SK-N-SH (cell line): ENCODE data around the gene PPP6R2. TPM values are rescaled to one million over a fixed set of nuclear protein-coding genes. Genes with fewer than 3 reads are reported as not detected.

ENCODE experiments used
- CTCF ChIA-PET: fragments of 300-600, 350-600 bp; formaldehyde crosslinking; extraction: SDS; loops from one replicate; lab custom pipeline; 2021; lab: Yijun Ruan, JAX
- POLR2A ChIA-PET: fragments of 350-600 bp; sonication (Branson Sonifier 250); formaldehyde crosslinking; extraction: SDS; loops from one replicate; lab custom pipeline; 2020; ENCODE audit warnings: antibody characterized with exemption, inconsistent platforms; lab: Yijun Ruan, JAX
- DNase-seq: peaks from one replicate; pipeline ENCODE4 v3.0.0; 2012
- H2AFZ ChIP-seq: fragments of 200-600 bp; sonication (generic); 2 replicates; pipeline ENCODE4 v1.8.1; 2016; ENCODE audit warnings: antibody characterized with exemption, mild to moderate bottlenecking, low read depth
- H3F3A ChIP-seq: fragments of 200-600 bp; sonication (generic); replicated peaks from 2 replicates; pipeline ENCODE3; 2016; ENCODE audit warnings: antibody characterized with exemption, mild to moderate bottlenecking; ENCODE audit not compliant: insufficient read depth
- H3K27ac ChIP-seq, 2 experiments: fragments of 200-500 bp in 1 of 2; fragments of 200-600 bp in 1 of 2; sonication (Bioruptor generic) in 1 of 2; sonication (generic), shearing (Covaris generic) in 1 of 2; 2 replicates each; pipeline versions ENCODE4 v1.5.1 to v1.6.1; 2014 to 2016; ENCODE audit warnings: low read depth in 2 of 2, inconsistent platforms in 1 of 2, low read length in 1 of 2, mild to moderate bottlenecking in 1 of 2, mixed read lengths in 1 of 2
- H3K27me3 ChIP-seq: fragments of 200-600 bp; sonication (generic), shearing (Covaris generic); 2 replicates; pipeline ENCODE4 v1.6.1; 2016; ENCODE audit warnings: mixed run types; ENCODE audit not compliant: insufficient read depth
- H3K36me3 ChIP-seq, 2 experiments: fragments of 200-500 bp in 1 of 2; fragments of 200-600 bp in 1 of 2; sonication (Bioruptor generic) in 1 of 2; sonication (generic) in 1 of 2; replicated peaks in 1 of 2; 2 replicates each; pipeline versions ENCODE3 to v1.5.1; 2014 to 2016; ENCODE audit warnings: low read length in 1 of 2, mild to moderate bottlenecking in 1 of 2; ENCODE audit not compliant: insufficient read depth in 2 of 2, control insufficient read depth in 1 of 2
- H3K4me1 ChIP-seq, 2 experiments: fragments of 200-500 bp in 1 of 2; fragments of 200-600 bp in 1 of 2; sonication (Bioruptor generic) in 1 of 2; sonication (generic), shearing (Covaris generic) in 1 of 2; 2 replicates each; pipeline versions ENCODE4 v1.5.1 to v1.6.1; 2014 to 2016; ENCODE audit warnings: low read depth in 1 of 2, low read length in 1 of 2, mixed run types in 1 of 2; ENCODE audit not compliant: insufficient read depth in 2 of 2, control insufficient read depth in 1 of 2
- H3K4me2 ChIP-seq: fragments of 200-600 bp; sonication (generic), shearing (Covaris generic); 2 replicates; pipeline ENCODE4 v1.6.1; 2017; ENCODE audit warnings: mixed run types
- H3K4me3 ChIP-seq, 2 experiments: fragments of 200-500 bp in 1 of 2; fragments of 200-600 bp in 1 of 2; sonication (Bioruptor generic) in 1 of 2; sonication (generic), shearing (Covaris generic) in 1 of 2; 2 replicates each; pipeline versions ENCODE4 v1.5.1 to v1.8.1; 2014 to 2016; ENCODE audit warnings: low read depth in 2 of 2, inconsistent platforms in 1 of 2, low read length in 1 of 2, mild to moderate bottlenecking in 1 of 2, mixed read lengths in 1 of 2, moderate library complexity in 1 of 2
- H3K79me2 ChIP-seq: fragments of 200-600 bp; sonication (generic); 2 replicates; pipeline ENCODE4 v1.8.1; 2017; ENCODE audit warnings: mild to moderate bottlenecking; ENCODE audit not compliant: insufficient read depth
- H3K9ac ChIP-seq: fragments of 200-600 bp; sonication (generic); 2 replicates; pipeline ENCODE4 v1.6.1; 2017; ENCODE audit warnings: mixed run types
- H3K9me2 ChIP-seq: fragments of 200-600 bp; sonication (generic); 2 replicates; pipeline ENCODE4 v1.6.1; 2017; ENCODE audit warnings: mixed run types
- H3K9me3 ChIP-seq: fragments of 200-600 bp; sonication (generic); 2 replicates; pipeline ENCODE4 v1.6.1; 2017; ENCODE audit warnings: mixed run types, mild to moderate bottlenecking, moderate library complexity
- H4K20me1 ChIP-seq: fragments of 200-600 bp; sonication (generic); 2 replicates; pipeline ENCODE4 v1.6.1; 2017; ENCODE audit warnings: mild to moderate bottlenecking, mixed run types; ENCODE audit not compliant: insufficient read depth
- CHD2 ChIP-seq: fragments of 150-350 bp; IDR thresholded peaks from 2 replicates; pipeline ENCODE4 v1.6.1; 2018; ENCODE audit warnings: low read length; ENCODE audit not compliant: partially characterized antibody
- EP300 ChIP-seq, 2 experiments: IDR thresholded peaks; 2 replicates each; pipeline versions ENCODE4 v1.4.0 to v1.6.1; 2012; ENCODE audit warnings: borderline replicate concordance in 1 of 2, low read depth in 1 of 2, low read length in 1 of 2
- FOSL2 ChIP-seq: IDR thresholded peaks from 2 replicates; pipeline ENCODE4 v1.4.0; 2012; ENCODE audit warnings: low read depth, mild to moderate bottlenecking, moderate library complexity, borderline replicate concordance
- FOXJ3 ChIP-seq: sonication (generic); formaldehyde crosslinking; IDR thresholded peaks from 2 replicates; pipeline ENCODE4 v1.5.1; 2020; ENCODE audit warnings: mild to moderate bottlenecking, missing genetic modification reagents
- FOXM1 ChIP-seq: IDR thresholded peaks from 2 replicates; pipeline ENCODE4 v1.4.0; 2012; ENCODE audit warnings: low read depth, mild to moderate bottlenecking
- GATA2 ChIP-seq: sonication (generic); formaldehyde crosslinking; IDR thresholded peaks from 2 replicates; pipeline ENCODE4 v1.5.0; 2020; ENCODE audit warnings: mild to moderate bottlenecking, missing genetic modification reagents
- JUND ChIP-seq: IDR thresholded peaks from 2 replicates; pipeline ENCODE4 v1.4.0; 2012
- MEF2A ChIP-seq: IDR thresholded peaks from 2 replicates; pipeline ENCODE4 v1.4.0; 2012; ENCODE audit warnings: low read depth, borderline replicate concordance
- NFIC ChIP-seq: IDR thresholded peaks from 2 replicates; pipeline ENCODE4 v1.4.0; 2012; ENCODE audit warnings: borderline replicate concordance
- NRF1 ChIP-seq: IDR thresholded peaks from 2 replicates; pipeline ENCODE4 v1.6.1; 2012; ENCODE audit warnings: low read depth, mild to moderate bottlenecking, low read length
- POLR2AphosphoS5 ChIP-seq: IDR thresholded peaks from 2 replicates; pipeline ENCODE4 v1.6.1; 2012; ENCODE audit warnings: low read depth, low read length
- RFX5 ChIP-seq: IDR thresholded peaks from 2 replicates; pipeline ENCODE4 v1.6.1; 2012; ENCODE audit warnings: mild to moderate bottlenecking, improper control_type of control experiment, low read length
- RXRA ChIP-seq: IDR thresholded peaks from 2 replicates; pipeline ENCODE4 v1.4.0; 2012; ENCODE audit warnings: low read depth, mild to moderate bottlenecking, borderline replicate concordance
- WGBS: methylation state at CpG from one replicate; pipeline ENCODE4 v1.1.6; 2017; ENCODE audit warnings: low lambda C conversion rate; 5-methylcytosine and 5-hydroxymethylcytosine counted together
- polyA plus RNA-seq, 3 experiments: library from polyadenylated mRNA; depleted of rRNA; stranded (reverse); fragments of >200 nt; gene quantifications; 2 replicates each; pipeline ENCODE4 v1.2.3, GENCODE V29; 2012
- TF ChIP-seq, protein P1 (sequence below): fragments of 200-600 bp; sonication (generic); IDR thresholded peaks from 2 replicates; pipeline ENCODE4 v1.6.1; 2017; ENCODE audit warnings: antibody characterized with exemption, mild to moderate bottlenecking, moderate library complexity
- TF ChIP-seq, protein P2 (sequence below): IDR thresholded peaks from 2 replicates; pipeline ENCODE4 v1.4.0; 2012; ENCODE audit warnings: low read depth, borderline replicate concordance
- TF ChIP-seq, protein P3 (sequence below): IDR thresholded peaks from 2 replicates; pipeline ENCODE4; 2012
- TF ChIP-seq, protein P4 (sequence below): IDR thresholded peaks from 2 replicates; pipeline ENCODE4 v1.4.0; 2012; ENCODE audit warnings: low read depth, borderline replicate concordance
- TF ChIP-seq, protein P5 (sequence below): IDR thresholded peaks from 2 replicates; pipeline ENCODE4 v1.4.0; 2012; ENCODE audit warnings: low read depth
- TF ChIP-seq, protein P6 (sequence below): IDR thresholded peaks from 2 replicates; pipeline ENCODE4 v1.6.1; 2012; ENCODE audit warnings: mild to moderate bottlenecking, low read depth, low read length, moderate library complexity

PPP6R2 gene
- polyA plus RNA-seq, 1 of the 3 experiments (the other 2 are of a cell fraction) = 45.7 TPM

DNA sequence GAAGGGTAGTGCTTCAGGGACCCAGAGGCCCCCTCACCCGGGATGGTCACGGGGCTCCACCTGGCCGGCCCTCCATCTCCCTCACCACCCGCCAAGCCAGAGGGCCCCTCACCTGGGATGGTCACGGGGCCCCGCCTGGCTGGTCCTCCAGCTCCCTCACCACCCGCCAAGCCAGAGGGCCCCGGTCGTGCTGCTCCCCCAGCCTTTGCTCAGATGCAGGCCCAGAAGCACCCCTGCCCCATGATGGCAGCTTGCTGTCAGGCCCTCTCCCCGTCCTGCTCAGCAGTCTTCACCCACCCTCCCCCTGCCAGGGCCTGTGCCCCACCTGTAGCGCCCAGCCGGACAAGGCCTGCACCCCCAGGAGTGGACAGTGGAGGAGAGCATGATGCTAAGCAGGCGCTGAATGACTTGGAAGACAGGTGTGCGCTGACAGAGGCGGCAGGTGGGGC is 23.6 kb upstream of the PPP6R2 start:
- H3K4me1 ChIP-seq = no peaks in the 10 kb centered on the region
- no peaks in the 10 kb centered on the region for H3K9me2 ChIP-seq
- no peak overlapping the region for H3K4me3 ChIP-seq
- H3K4me2 ChIP-seq = no peak overlapping the region
- H3K36me3 ChIP-seq = no peaks in the 10 kb centered on the region
- no peak overlapping the region for H2AFZ ChIP-seq
- CTCF ChIA-PET = interaction anchor here (0.5 to 2.0 kb wide), 3 partner anchors 10 to 55 kb away, joined by 3 to 6 read pairs (median 5); no protein-coding TSS in a partner anchor
- no peaks in the 10 kb centered on the region for H4K20me1 ChIP-seq
- no peaks in the 10 kb centered on the region for H3K79me2 ChIP-seq
- H3K9me3 ChIP-seq = no peaks in the 10 kb centered on the region
- no peak overlapping the region for H3K9ac ChIP-seq
- POLR2A ChIA-PET = no interaction called here
- WGBS = 88% methylated on average over 10 of the region's 15 CpGs
- no peaks in the 10 kb centered on the region for H3F3A ChIP-seq
- TF ChIP-seq FOXJ3 (CRISPR knock-in tag) = no peak
- TF ChIP-seq, protein P1, sequence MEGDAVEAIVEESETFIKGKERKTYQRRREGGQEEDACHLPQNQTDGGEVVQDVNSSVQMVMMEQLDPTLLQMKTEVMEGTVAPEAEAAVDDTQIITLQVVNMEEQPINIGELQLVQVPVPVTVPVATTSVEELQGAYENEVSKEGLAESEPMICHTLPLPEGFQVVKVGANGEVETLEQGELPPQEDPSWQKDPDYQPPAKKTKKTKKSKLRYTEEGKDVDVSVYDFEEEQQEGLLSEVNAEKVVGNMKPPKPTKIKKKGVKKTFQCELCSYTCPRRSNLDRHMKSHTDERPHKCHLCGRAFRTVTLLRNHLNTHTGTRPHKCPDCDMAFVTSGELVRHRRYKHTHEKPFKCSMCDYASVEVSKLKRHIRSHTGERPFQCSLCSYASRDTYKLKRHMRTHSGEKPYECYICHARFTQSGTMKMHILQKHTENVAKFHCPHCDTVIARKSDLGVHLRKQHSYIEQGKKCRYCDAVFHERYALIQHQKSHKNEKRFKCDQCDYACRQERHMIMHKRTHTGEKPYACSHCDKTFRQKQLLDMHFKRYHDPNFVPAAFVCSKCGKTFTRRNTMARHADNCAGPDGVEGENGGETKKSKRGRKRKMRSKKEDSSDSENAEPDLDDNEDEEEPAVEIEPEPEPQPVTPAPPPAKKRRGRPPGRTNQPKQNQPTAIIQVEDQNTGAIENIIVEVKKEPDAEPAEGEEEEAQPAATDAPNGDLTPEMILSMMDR = no peak
- TF ChIP-seq EP300 (IDR thresholded peaks at IDR 0.05; ENCODE audit: borderline replicate concordance in 1 of 2, low read depth in 1 of 2, low read length in 1 of 2) = no peak
- TF ChIP-seq, protein P2, sequence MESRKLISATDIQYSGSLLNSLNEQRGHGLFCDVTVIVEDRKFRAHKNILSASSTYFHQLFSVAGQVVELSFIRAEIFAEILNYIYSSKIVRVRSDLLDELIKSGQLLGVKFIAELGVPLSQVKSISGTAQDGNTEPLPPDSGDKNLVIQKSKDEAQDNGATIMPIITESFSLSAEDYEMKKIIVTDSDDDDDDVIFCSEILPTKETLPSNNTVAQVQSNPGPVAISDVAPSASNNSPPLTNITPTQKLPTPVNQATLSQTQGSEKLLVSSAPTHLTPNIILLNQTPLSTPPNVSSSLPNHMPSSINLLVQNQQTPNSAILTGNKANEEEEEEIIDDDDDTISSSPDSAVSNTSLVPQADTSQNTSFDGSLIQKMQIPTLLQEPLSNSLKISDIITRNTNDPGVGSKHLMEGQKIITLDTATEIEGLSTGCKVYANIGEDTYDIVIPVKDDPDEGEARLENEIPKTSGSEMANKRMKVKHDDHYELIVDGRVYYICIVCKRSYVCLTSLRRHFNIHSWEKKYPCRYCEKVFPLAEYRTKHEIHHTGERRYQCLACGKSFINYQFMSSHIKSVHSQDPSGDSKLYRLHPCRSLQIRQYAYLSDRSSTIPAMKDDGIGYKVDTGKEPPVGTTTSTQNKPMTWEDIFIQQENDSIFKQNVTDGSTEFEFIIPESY = no peak
- no peak for TF ChIP-seq FOSL2
- TF ChIP-seq, protein P3, sequence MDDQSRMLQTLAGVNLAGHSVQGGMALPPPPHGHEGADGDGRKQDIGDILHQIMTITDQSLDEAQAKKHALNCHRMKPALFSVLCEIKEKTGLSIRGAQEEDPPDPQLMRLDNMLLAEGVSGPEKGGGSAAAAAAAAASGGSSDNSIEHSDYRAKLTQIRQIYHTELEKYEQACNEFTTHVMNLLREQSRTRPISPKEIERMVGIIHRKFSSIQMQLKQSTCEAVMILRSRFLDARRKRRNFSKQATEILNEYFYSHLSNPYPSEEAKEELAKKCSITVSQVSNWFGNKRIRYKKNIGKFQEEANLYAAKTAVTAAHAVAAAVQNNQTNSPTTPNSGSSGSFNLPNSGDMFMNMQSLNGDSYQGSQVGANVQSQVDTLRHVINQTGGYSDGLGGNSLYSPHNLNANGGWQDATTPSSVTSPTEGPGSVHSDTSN = no peak
- no peak for TF ChIP-seq NRF1
- TF ChIP-seq JUND = no peak
- no peak for TF ChIP-seq GATA2 (CRISPR knock-in tag)
- TF ChIP-seq, protein P4, sequence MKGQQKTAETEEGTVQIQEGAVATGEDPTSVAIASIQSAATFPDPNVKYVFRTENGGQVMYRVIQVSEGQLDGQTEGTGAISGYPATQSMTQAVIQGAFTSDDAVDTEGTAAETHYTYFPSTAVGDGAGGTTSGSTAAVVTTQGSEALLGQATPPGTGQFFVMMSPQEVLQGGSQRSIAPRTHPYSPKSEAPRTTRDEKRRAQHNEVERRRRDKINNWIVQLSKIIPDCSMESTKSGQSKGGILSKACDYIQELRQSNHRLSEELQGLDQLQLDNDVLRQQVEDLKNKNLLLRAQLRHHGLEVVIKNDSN = no peak
- no peak for TF ChIP-seq POLR2AphosphoS5
- no peak for TF ChIP-seq MEF2A
- no peak for DNase-seq
- no peak overlapping the region for H3K27ac ChIP-seq
- H3K27me3 ChIP-seq = no peaks in the 10 kb centered on the region

DNA sequence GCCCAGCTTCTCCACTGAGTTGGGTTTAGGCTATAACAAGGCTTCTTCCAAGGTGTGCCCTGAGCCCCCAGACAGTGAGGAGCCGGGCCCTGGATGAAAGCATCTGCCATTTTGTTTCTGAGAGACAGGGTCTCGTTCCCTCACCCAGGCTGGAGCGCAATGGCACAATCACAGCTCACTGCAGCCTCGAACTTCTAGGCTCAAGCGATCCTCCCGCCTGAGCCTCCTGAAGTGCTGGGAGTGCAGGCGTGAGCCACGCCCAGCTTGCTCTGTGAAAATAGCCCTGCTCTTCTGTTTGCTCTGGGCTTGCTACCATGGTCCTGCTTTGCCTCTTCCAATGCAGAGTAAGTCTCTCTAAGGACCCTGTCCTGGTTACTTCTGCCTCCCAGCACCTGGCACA is 23.0 kb upstream of the PPP6R2 start:
- Histone ChIP-seq H3K27ac (no peak overlapping the region), H3K27me3 (no peaks in the 10 kb centered on the region), H3K79me2 (no peaks in the 10 kb centered on the region), H3K4me1 (no peaks in the 10 kb centered on the region), H3K9me3 (no peaks in the 10 kb centered on the region), H3K36me3 (no peaks in the 10 kb centered on the region), H3F3A (no peaks in the 10 kb centered on the region), H3K9me2 (no peaks in the 10 kb centered on the region), H3K9ac (no peak overlapping the region), H2AFZ (no peak overlapping the region), H3K4me3 (no peak overlapping the region), H3K4me2 (no peak overlapping the region), H4K20me1 (no peaks in the 10 kb centered on the region)
- ChIA-PET CTCF (interaction anchor here (0.5 to 2.0 kb wide), 4 partner anchors 9 to 48 kb away, joined by 3 to 11 read pairs (median 4); no protein-coding TSS in a partner anchor), POLR2A (interaction anchor here (1.0 to 1.5 kb wide), 2 partner anchors 14 to 19 kb away, joined by 3 read pairs; no protein-coding TSS in a partner anchor)
- DNase-seq = no peak
- WGBS = 85% methylated on average over 4 of the region's 8 CpGs
- TF ChIP-seq, protein P5, sequence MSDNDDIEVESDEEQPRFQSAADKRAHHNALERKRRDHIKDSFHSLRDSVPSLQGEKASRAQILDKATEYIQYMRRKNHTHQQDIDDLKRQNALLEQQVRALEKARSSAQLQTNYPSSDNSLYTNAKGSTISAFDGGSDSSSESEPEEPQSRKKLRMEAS = no peak
- TF ChIP-seq CHD2 = no peak
- no peak for TF ChIP-seq NFIC
- TF ChIP-seq RFX5 = no peak
- TF ChIP-seq FOXM1 = no peak
- no peak for TF ChIP-seq EP300 (IDR thresholded peaks at IDR 0.05; ENCODE audit: borderline replicate concordance in 1 of 2, low read depth in 1 of 2, low read length in 1 of 2)
- no peak for TF ChIP-seq FOXJ3 (CRISPR knock-in tag)
- TF ChIP-seq RXRA = no peak
- TF ChIP-seq, protein P6, sequence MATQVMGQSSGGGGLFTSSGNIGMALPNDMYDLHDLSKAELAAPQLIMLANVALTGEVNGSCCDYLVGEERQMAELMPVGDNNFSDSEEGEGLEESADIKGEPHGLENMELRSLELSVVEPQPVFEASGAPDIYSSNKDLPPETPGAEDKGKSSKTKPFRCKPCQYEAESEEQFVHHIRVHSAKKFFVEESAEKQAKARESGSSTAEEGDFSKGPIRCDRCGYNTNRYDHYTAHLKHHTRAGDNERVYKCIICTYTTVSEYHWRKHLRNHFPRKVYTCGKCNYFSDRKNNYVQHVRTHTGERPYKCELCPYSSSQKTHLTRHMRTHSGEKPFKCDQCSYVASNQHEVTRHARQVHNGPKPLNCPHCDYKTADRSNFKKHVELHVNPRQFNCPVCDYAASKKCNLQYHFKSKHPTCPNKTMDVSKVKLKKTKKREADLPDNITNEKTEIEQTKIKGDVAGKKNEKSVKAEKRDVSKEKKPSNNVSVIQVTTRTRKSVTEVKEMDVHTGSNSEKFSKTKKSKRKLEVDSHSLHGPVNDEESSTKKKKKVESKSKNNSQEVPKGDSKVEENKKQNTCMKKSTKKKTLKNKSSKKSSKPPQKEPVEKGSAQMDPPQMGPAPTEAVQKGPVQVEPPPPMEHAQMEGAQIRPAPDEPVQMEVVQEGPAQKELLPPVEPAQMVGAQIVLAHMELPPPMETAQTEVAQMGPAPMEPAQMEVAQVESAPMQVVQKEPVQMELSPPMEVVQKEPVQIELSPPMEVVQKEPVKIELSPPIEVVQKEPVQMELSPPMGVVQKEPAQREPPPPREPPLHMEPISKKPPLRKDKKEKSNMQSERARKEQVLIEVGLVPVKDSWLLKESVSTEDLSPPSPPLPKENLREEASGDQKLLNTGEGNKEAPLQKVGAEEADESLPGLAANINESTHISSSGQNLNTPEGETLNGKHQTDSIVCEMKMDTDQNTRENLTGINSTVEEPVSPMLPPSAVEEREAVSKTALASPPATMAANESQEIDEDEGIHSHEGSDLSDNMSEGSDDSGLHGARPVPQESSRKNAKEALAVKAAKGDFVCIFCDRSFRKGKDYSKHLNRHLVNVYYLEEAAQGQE = no peak
